Measurements from ENCODE around the gene NPW. TPM values are rescaled to one million over a fixed set of nuclear protein-coding genes. Genes with fewer than 3 reads are reported as not detected.

Gene NPW
- total RNA-seq, 2 experiments from 2014 or later = 0.42 TPM; not detected in 1

DNA sequence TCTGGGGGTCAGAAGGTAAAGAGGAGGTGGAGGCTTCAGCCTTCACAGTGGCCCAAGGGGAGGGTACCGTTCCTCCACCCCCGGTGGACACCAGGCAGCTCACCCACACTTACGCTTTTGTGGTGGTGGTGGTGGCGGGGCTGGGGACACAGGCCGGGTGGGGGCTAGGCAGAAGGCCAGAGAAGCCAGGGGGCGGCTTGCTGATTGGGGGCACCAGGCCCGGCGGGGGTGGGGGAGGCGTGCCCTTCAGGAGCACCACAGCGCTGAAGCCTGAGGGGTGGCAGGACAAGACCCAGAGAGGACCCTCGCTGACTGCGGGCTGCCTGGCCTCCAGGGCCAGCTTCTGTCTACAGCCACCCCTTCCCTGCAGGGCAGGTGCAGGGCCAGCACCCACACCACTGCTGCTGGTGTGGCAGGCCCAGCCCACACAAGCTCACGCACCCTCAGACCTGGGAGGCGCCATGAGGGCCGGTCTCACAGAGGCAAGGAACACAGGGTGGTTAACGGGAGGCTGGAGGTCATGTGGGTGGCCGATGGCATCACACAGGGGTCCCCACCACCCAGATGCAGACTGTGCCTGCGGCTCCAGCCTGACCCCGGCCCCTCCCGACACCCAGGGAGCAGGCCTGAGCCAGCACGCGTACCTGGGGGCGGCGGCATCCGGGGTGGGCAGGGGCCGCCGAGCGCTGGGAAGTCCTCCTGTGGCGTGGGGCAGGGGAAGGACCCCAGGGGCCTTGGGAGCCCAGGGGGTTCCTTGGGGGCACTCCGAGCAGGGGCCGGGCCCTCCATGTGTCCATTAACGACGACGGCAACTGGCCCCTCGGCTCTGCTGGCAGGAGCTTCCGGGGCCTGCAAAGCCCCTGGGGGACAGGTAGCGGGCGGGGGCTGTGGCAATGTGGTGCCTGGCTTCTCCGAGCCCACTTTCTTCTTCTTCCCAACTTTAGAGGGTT, 20.5 kb upstream of the NPW start:
- no peak overlapping the region for H3K4me3 Mint-ChIP-seq
- DNase-seq = no peak
- H3K9me3 Mint-ChIP-seq = no peaks in the 10 kb centered on the region
- POLR2A ChIA-PET = interaction anchor here (1.1 kb wide), 1 partner anchor 156 kb away, joined by 3 read pairs; the partner anchor contains the start of gene TRAF7
- H3K36me3 Mint-ChIP-seq = peaks cover 9% of the 10 kb centered on the region
- no peak overlapping the region for H3K27ac Mint-ChIP-seq
- ATAC-seq (ENCODE audit: low read depth) = no peak
- no peaks in the 10 kb centered on the region for H3K27me3 Mint-ChIP-seq
- H3K4me1 Mint-ChIP-seq = peaks cover 5% of the 10 kb centered on the region

DNA sequence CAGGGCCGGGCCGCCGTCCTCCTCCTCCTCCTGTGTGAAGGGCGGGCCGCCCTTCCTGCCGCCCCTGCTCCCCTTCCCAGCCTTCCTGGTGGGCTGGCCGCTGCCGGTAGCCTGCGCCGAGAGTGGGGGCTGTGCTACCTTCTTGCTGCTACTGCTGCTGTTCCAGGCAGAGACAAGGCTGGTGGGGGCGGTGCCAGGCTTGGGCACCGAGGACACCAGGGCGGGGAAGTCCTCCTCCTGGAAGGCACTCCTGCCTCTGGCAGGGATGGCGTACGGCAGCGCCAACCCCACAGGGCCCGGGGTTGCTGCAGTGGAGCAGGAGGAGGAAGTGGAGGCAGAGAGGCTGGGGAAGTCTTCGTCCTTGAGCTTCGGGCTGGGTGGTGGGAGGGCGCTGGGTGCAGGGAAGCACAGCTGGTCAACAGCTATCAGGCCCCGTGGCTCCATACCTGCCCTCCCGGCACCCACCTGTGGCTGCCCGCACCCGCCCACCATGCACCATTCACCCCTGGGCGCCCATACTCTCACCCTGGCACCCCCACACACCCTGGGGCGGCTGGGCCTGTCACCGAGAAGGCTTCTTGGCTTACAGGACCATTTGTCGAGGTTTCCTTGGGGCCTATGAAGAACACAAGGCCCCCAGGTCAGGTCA, 19.6 kb upstream of the NPW start:
- POLR2A ChIA-PET = no interaction called here
- Mint-ChIP-seq H3K4me3 (no peak overlapping the region), H3K27me3 (no peaks in the 10 kb centered on the region), H3K9me3 (no peaks in the 10 kb centered on the region), H3K4me1 (peaks cover 5% of the 10 kb centered on the region), H3K27ac (no peak overlapping the region), H3K36me3 (peaks cover 9% of the 10 kb centered on the region)
- ATAC-seq (ENCODE audit: low read depth) = no peak
- DNase-seq = no peak

DNA sequence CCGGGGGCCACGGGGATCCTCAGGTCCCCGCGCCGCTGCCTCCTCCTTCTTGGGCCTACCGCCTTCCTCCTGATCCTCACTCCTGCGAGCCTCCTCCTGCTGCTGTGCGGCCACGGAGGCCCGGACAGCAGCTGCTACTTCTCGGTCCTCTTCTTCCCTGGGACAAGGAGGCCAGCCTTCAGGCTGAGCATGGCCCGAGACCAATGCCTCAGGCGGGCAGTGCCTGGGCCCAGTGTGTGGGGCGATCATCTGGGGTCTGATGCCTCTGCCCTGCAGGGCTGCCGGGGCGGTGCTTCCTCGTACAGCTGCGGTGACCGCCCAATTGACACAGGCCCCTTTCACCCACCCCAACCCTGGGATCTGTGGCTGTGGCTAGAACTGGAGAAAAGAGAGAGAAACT, 18.6 kb upstream of the NPW start:
- peaks cover 4% of the 10 kb centered on the region for H3K36me3 Mint-ChIP-seq
- POLR2A ChIA-PET = no interaction called here
- H3K4me3 Mint-ChIP-seq = no peak overlapping the region
- H3K27me3 Mint-ChIP-seq = no peaks in the 10 kb centered on the region
- H3K4me1 Mint-ChIP-seq = peaks cover 7% of the 10 kb centered on the region
- ATAC-seq (ENCODE audit: low read depth) (no peak), DNase-seq (no peak)
- H3K9me3 Mint-ChIP-seq = no peaks in the 10 kb centered on the region
- no peak overlapping the region for H3K27ac Mint-ChIP-seq

DNA sequence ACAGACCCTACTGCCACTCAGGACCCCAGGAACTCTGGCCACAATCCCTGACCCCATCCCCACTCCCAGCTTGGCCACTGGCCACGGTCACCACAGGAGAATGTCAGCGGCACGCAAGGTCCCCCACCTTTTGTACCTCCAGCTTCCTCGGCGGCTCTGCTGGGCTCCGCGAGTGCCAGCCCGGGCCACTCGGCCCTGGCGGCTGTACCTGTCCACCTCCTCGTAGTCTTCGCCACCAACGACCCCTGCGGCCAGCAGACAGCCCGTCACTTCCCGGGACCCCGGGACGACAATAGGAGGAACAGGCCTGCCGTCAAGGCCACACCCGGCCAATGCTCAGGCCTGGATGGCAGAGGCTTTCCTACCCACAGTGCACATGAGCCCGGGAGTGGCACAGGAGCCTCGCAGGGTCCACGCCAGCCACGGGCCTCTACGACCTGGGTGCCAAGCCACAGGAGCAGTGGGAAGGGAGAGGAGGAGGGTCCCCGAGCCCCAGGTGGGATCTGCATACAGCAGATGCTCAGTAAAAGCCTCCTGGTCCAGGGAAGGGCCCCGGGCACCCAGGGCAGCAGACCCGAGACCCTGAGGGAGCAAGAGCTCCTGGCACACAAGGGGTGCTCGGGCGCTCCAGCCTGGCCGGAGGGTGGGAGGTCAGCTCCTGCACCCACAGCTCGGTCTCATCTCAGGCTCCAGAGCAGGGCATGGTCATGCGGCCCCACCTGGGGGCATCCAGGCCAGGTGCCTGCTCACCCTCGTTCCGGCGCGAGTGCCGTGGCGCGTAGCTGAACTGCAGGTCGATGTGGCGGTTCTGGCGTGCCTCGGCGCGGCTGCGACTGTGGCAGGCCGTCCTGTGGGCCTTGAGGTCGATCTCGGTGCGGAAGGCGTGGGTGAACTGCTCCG, 17.9 kb upstream of the NPW start:
- Mint-ChIP-seq H3K4me3 (no peak overlapping the region), H3K9me3 (no peaks in the 10 kb centered on the region), H3K4me1 (peaks cover 7% of the 10 kb centered on the region), H3K36me3 (peaks cover 3% of the 10 kb centered on the region), H3K27me3 (no peaks in the 10 kb centered on the region), H3K27ac (no peak overlapping the region)
- ATAC-seq (ENCODE audit: low read depth) (no peak), DNase-seq (no peak)
- POLR2A ChIA-PET = interaction anchor here (0.6 to 1.5 kb wide), 3 partner anchors 30 to 267 kb away, joined by 3 read pairs; no protein-coding TSS in a partner anchor

DNA sequence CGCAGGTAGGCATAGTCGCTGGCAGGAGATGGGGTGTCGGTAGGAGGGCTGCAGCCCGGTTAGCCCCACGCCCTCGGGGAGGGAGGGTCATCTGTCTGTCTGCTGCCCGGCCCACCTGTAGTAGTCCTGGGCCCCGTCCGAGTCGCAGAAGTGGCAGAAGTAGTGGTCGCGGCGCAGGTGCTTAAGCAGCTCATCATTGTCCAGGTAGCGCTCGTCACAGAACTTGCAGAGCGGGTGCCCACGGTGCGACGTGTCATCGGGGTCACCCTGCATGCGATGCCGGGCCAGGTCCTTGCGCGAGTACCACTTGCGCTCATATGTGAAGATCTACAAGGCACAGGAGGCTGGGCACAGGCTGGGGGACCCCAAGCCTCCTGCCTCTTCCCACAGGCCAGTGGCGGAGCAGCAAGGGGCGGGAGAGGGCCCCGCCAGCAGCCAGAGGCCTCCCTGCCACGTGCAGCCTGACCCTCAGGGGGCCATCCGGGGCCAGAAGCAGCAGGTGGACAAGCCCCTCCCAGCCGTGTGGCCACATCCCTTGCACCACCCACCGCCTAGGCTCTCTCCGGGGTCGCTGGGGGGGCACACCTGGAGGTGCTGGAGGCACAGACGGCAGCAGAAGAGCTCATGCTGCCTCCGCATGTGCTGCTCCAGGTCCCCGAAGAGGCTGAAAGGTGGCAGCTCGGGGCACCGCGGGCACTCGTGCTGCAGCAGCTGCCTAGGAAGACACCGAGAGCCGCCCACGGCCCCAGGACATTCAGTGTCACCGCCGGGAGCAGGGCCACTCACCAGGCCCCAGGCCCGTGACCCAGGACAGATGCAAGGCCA, 17.0 kb upstream of the NPW start:
- Mint-ChIP-seq H3K4me3 (no peak overlapping the region), H3K9me3 (no peaks in the 10 kb centered on the region), H3K27me3 (no peaks in the 10 kb centered on the region), H3K4me1 (peaks cover 9% of the 10 kb centered on the region), H3K36me3 (peaks cover 2% of the 10 kb centered on the region), H3K27ac (no peak overlapping the region)
- POLR2A ChIA-PET = interaction anchor here (0.6 to 1.6 kb wide), 5 partner anchors 12 to 266 kb away, joined by 3 to 8 read pairs (median 3); no protein-coding TSS in a partner anchor
- DNase-seq = no peak
- ATAC-seq (ENCODE audit: low read depth) = no peak

DNA sequence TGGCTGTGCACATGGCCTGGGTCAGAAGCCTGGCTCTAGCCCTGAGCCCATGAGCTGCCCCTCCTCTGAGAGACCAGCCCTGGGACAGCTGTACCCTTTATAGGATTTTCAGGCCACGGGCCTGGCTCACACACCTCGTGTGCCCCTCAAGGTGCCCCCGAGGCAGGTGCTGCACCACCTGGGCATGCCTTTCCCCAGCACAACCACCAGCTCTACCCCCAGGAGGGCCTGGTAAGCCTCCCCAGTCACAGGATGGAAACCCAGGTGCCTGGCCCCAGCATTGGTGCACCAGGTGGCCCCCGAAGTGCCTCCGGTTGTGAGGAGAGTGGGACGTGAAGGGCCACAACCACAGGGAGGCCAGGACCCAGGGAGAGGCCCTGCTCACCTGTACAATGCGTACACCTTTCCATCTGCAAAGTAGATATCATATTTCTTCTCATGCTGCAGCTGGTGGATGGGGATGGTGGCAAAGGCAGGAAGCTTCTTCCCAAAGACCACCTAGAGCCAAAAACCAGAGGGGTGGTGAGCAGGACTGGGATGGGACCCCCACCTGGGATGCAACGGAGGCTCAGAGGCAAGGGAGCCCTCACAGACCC, 16.3 kb upstream of the NPW start:
- Mint-ChIP-seq H3K4me1 (peaks cover 17% of the 10 kb centered on the region), H3K27ac (no peak overlapping the region), H3K27me3 (no peaks in the 10 kb centered on the region), H3K9me3 (no peaks in the 10 kb centered on the region), H3K4me3 (no peak overlapping the region), H3K36me3 (peaks cover under 1% of the 10 kb centered on the region)
- ATAC-seq (ENCODE audit: low read depth) = no peak
- no peak for DNase-seq
- POLR2A ChIA-PET = interaction anchor here (0.8 to 1.6 kb wide), 5 partner anchors 13 to 151 kb away, joined by 3 to 8 read pairs (median 6); partner anchors contain the start of genes RAB26 and RPS2

DNA sequence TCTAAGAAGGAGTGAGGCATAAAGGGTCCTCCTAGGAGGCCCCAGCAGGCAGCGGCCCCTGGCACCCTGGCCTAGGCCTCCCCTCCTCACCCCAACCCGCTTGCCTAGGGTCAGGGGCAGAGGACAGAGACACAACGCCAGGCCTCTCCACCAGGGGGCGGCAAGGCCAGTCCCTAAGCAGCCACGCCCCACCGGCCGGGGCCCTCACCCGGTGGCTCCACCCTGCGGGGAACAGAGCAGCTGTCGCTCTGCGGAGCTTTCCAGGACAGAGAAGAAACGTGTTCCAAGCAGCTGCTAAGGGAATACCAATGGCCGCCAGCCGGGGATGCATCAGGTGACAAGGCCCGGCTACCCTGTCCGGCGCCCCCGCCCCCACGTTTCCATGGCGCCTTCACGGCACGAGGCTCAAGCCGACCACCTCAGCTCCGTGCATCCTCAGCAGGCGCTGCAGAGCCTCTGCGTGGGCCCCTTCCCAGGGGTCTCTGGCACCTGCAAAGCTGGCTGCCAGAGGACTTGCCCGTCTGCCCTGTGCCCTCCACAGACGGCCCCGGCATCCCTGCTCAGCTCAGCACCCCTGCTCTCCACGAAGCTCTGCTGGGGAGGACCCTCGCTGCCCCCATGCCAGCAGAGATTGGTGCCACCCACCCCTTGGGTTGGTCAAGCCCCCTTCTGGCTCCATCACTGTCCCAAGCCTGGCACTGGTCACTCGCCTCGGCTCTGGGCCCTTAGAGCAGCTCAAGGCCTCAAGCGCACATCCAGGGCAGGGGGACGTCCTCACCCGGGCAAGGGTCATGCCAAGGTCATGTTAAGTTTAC, 15.6 kb upstream of the NPW start:
- Mint-ChIP-seq H3K27me3 (no peaks in the 10 kb centered on the region), H3K4me1 (peaks cover 21% of the 10 kb centered on the region), H3K9me3 (no peaks in the 10 kb centered on the region), H3K27ac (no peak overlapping the region), H3K36me3 (no peaks in the 10 kb centered on the region), H3K4me3 (no peak overlapping the region)
- ATAC-seq (ENCODE audit: low read depth) = peak; percentile 77
- DNase-seq = peak; percentile 92
- POLR2A ChIA-PET = interaction anchor here (0.8 to 1.6 kb wide), 6 partner anchors 13 to 151 kb away, joined by 3 to 8 read pairs (median 4); partner anchors contain the start of genes RAB26, RPS2 and TRAF7

DNA sequence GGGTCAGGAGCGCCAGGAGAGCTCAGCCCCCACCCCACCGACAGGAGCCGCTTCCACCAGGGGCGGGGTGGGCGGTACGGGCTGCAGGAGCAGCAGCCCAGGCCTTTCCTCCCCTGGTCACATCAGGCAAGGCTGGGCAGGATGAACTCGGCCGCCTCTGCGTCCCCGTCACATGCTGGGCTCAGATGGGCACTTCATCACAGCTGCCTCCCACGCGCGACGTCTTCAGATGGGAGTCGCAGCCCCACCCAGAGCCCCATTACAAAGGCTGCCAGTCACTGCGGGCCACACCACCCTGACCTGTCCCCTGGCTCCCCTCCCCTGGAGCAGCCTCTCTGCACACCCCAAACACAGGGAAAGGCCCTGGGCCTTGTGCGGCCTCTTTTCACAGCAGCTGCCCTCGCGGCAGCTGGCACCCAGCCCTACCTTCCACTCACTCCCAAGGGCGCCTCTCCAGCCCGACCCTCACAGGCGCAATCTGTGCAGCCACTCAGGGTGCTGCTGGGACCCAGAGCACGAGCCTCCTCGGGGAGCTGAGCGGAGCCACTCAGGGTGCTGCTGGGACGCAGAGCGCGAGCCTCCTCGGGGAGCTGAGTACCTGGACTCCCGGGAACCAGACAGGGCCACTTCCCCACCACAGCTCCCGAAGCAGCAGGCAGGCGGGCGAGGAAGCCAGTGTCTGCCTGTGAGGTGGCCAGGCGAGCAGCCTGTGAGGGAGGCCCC, 14.6 kb upstream of the NPW start:
- POLR2A ChIA-PET = interaction anchor here (0.6 to 1.6 kb wide), 6 partner anchors 14 to 245 kb away, joined by 3 to 9 read pairs (median 4); partner anchors contain the start of genes RPS2 and TRAF7
- Mint-ChIP-seq H3K27me3 (no peaks in the 10 kb centered on the region), H3K36me3 (no peaks in the 10 kb centered on the region), H3K4me3 (no peak overlapping the region), H3K9me3 (no peaks in the 10 kb centered on the region), H3K4me1 (peaks cover 21% of the 10 kb centered on the region), H3K27ac (no peak overlapping the region)
- DNase-seq (no peak), ATAC-seq (ENCODE audit: low read depth) (no peak)

DNA sequence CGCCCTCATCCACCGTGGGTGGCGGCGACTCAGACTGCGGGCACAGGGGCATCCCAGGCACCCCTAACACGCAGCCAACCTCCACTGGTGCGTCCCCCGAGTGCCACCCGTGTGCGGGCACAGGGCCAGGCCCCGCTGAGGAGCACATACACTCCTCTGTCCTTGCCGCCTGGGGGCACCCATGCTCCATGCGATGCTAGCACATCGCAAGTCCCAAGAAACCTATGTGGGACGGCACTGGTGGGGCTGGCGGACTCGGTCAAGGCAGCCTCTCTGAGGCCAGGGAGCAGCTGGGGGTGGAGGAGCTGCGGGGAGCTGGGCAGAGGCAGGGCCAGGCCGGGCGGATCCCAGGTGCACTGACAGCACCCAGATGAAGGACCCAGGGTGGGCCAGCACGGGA, 13.9 kb upstream of the NPW start:
- no peaks in the 10 kb centered on the region for H3K36me3 Mint-ChIP-seq
- peaks cover 25% of the 10 kb centered on the region for H3K4me1 Mint-ChIP-seq
- DNase-seq (no peak), ATAC-seq (ENCODE audit: low read depth) (no peak)
- H3K27me3 Mint-ChIP-seq = no peaks in the 10 kb centered on the region
- no peaks in the 10 kb centered on the region for H3K9me3 Mint-ChIP-seq
- no peak overlapping the region for H3K4me3 Mint-ChIP-seq
- H3K27ac Mint-ChIP-seq = no peak overlapping the region
- POLR2A ChIA-PET = interaction anchor here (0.6 to 1.3 kb wide), 3 partner anchors 14 to 244 kb away, joined by 3 to 9 read pairs (median 4); no protein-coding TSS in a partner anchor

DNA sequence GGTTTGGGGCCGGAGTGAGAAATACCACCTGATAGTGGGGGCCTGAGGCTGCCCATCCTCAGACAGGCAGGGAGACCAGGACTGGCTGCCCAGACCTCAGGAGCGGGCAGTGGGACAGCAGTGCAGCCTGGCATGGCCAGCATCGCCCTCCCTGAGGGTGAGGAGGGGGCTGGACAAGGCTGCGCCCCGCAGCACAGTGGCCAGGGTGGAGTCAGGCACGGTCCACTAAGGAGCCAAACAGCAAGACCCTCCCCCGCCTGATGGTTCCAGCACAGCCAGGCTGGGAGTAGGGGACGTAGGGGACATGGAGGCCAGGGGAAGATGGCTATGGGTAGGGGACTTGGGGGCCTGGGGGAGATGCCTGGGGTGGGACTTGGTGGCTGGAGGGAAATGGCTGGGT, 13.3 kb upstream of the NPW start:
- Mint-ChIP-seq H3K4me1 (peaks cover 25% of the 10 kb centered on the region), H3K4me3 (peak overlapping the region; percentile 12), H3K9me3 (no peaks in the 10 kb centered on the region), H3K27me3 (no peaks in the 10 kb centered on the region), H3K27ac (peak overlapping the region; percentile 70), H3K36me3 (no peaks in the 10 kb centered on the region)
- DNase-seq (no peak), ATAC-seq (ENCODE audit: low read depth) (no peak)
- POLR2A ChIA-PET = interaction anchor here (0.6 kb wide), 1 partner anchor 244 kb away, joined by 4 read pairs; no protein-coding TSS in a partner anchor
